H1 (cell line): ENCODE measurements around the gene MTFP1. TPM values are rescaled to one million over a fixed set of nuclear protein-coding genes. Genes with fewer than 3 reads are reported as not detected.

Experiments used
- CTCF ChIA-PET: fragments of 300-600 bp; sonication (Branson Sonifier 250); formaldehyde crosslinking; loops from one replicate; lab custom pipeline; 2021; ENCODE audit not compliant: partially characterized antibody; lab: Charles Lee
- POLR2A ChIA-PET: fragments of 300-600 bp; sonication (Branson Sonifier 250); formaldehyde crosslinking; loops from one replicate; lab custom pipeline; 2021; ENCODE audit warnings: inconsistent platforms; ENCODE audit not compliant: partially characterized antibody; lab: Charles Lee
- DNase-seq, 2 experiments: peaks; one replicate each; pipeline versions ENCODE4 v3.0.0 to v3.0.0-alpha.2; 2010 to 2022; ENCODE audit warnings: low spot score in 2 of 2, low read depth in 1 of 2, mixed read lengths in 1 of 2
- FAIRE-seq: peaks from 2 replicates; lab custom pipeline; 2011; peaks lifted over from hg19 to GRCh38; lab: Jason Lieb, UNC
- H2AFZ ChIP-seq: 2 replicates; pipeline ENCODE4 v1.8.1; 2012; ENCODE audit warnings: low read length, inconsistent platforms
- H2AK5ac ChIP-seq: 2 replicates; pipeline ENCODE4 v1.6.1; 2013; ENCODE audit warnings: low read depth, low read length
- H2BK120ac ChIP-seq: replicated peaks from 2 replicates; pipeline ENCODE3; 2013; ENCODE audit warnings: low read depth, low read length, inconsistent platforms
- H2BK12ac ChIP-seq: 2 replicates; pipeline ENCODE4 v1.6.1; 2013; ENCODE audit warnings: low read depth, low read length
- H2BK15ac ChIP-seq: 2 replicates; pipeline ENCODE4 v1.6.1; 2013; ENCODE audit warnings: low read length
- H2BK20ac ChIP-seq: 2 replicates; pipeline ENCODE4 v1.6.1; 2013; ENCODE audit warnings: low read length
- H2BK5ac ChIP-seq: 2 replicates; pipeline ENCODE4 v1.6.1; 2013; ENCODE audit warnings: low read depth, low read length
- H3K14ac ChIP-seq: 2 replicates; pipeline ENCODE4 v1.6.1; 2013; ENCODE audit warnings: inconsistent platforms; ENCODE audit not compliant: insufficient read length
- H3K18ac ChIP-seq: 2 replicates; pipeline ENCODE4 v1.6.1; 2013; ENCODE audit warnings: low read length; ENCODE audit errors: extremely low read depth
- H3K23ac ChIP-seq: 2 replicates; pipeline ENCODE4 v1.6.1; 2013; ENCODE audit warnings: inconsistent platforms; ENCODE audit not compliant: insufficient read length
- H3K23me2 ChIP-seq: 2 replicates; pipeline ENCODE4 v1.6.1; 2013; ENCODE audit warnings: low read depth, low read length
- H3K27ac ChIP-seq: 2 replicates; pipeline ENCODE4 v1.6.1; 2011; ENCODE audit warnings: low read depth, low read length, inconsistent platforms
- H3K27me3 ChIP-seq, 4 experiments: replicated peaks in 1 of 4; 1 replicate in 1 of 4; 2 replicates in 3 of 4; pipeline versions ENCODE4 v1.6.1 to v1.8.1; 2011 to 2013; ENCODE audit warnings: low read length in 3 of 4, mild to moderate bottlenecking in 3 of 4, inconsistent platforms in 2 of 4, mixed read lengths in 2 of 4, moderate library complexity in 1 of 4; ENCODE audit not compliant: control insufficient read depth in 3 of 4, insufficient read depth in 3 of 4; ENCODE audit errors: extremely low read depth in 1 of 4
- H3K36me3 ChIP-seq, 4 experiments: 2 replicates each; pipeline versions ENCODE4 v1.6.1 to v1.8.1; 2011 to 2013; ENCODE audit warnings: mild to moderate bottlenecking in 4 of 4, low read length in 3 of 4, moderate library complexity in 2 of 4, control low read depth in 1 of 4, inconsistent platforms in 1 of 4; ENCODE audit not compliant: insufficient read depth in 4 of 4, control insufficient read depth in 2 of 4
- H3K4ac ChIP-seq: replicated peaks from 2 replicates; pipeline ENCODE3; 2013; ENCODE audit warnings: low read length, low read depth, mixed read lengths, inconsistent platforms; ENCODE audit not compliant: insufficient read length
- H3K4me1 ChIP-seq, 4 experiments: replicated peaks in 1 of 4; 1 replicate in 1 of 4; 2 replicates in 3 of 4; pipeline versions ENCODE4 v1.6.1 to v1.8.1; 2011 to 2013; ENCODE audit warnings: low read length in 3 of 4, inconsistent platforms in 2 of 4, mixed read lengths in 1 of 4; ENCODE audit not compliant: insufficient read depth in 4 of 4, control insufficient read depth in 3 of 4
- H3K4me2 ChIP-seq, 2 experiments: 2 replicates each; pipeline versions ENCODE4 v1.6.1 to v1.8.1; 2011 to 2013; ENCODE audit warnings: low read depth in 2 of 2, low read length in 2 of 2, control low read depth in 1 of 2, inconsistent platforms in 1 of 2, mild to moderate bottlenecking in 1 of 2; ENCODE audit not compliant: insufficient read depth in 1 of 2
- H3K4me3 ChIP-seq, 4 experiments: fragments of 200-600, 300-600 bp in 1 of 4; sonication (generic), shearing (Covaris generic), sonication (Bioruptor Twin) in 1 of 4; 2 replicates each; pipeline versions ENCODE4 v1.5.1 to v1.8.1; 2011 to 2016; ENCODE audit warnings: low read length in 4 of 4, low read depth in 3 of 4, control low read depth in 2 of 4, inconsistent platforms in 2 of 4, mild to moderate bottlenecking in 2 of 4, mixed read lengths in 1 of 4, moderate library complexity in 1 of 4; ENCODE audit not compliant: insufficient read depth in 2 of 4; ENCODE audit errors: extremely low read depth in 1 of 4
- H3K56ac ChIP-seq: replicated peaks from 2 replicates; pipeline ENCODE3; 2013; ENCODE audit warnings: low read depth, mild to moderate bottlenecking, mixed read lengths, low read length, inconsistent platforms; ENCODE audit not compliant: insufficient read length
- H3K79me1 ChIP-seq: 2 replicates; pipeline ENCODE4 v1.6.1; 2013; ENCODE audit warnings: low read depth, low read length, control low read depth
- H3K79me2 ChIP-seq, 2 experiments: 2 replicates each; pipeline versions ENCODE4 v1.6.1 to v1.8.1; 2012 to 2013; ENCODE audit warnings: low read length in 2 of 2, mild to moderate bottlenecking in 2 of 2, inconsistent platforms in 1 of 2; ENCODE audit not compliant: insufficient read depth in 2 of 2, control insufficient read depth in 1 of 2
- H3K9ac ChIP-seq, 4 experiments: replicated peaks in 1 of 4; 1 replicate in 1 of 4; 2 replicates in 3 of 4; pipeline versions ENCODE4 v1.6.1 to v1.8.1; 2011 to 2013; ENCODE audit warnings: low read depth in 3 of 4, low read length in 3 of 4, control low read depth in 2 of 4, mild to moderate bottlenecking in 2 of 4, moderate library complexity in 2 of 4, inconsistent platforms in 1 of 4; ENCODE audit errors: extremely low read depth in 1 of 4
- H3K9me3 ChIP-seq, 2 experiments: 2 replicates each; pipeline versions ENCODE4 v1.6.1 to v1.8.1; 2012 to 2013; ENCODE audit warnings: mild to moderate bottlenecking in 2 of 2, moderate library complexity in 2 of 2, control low read depth in 1 of 2, inconsistent platforms in 1 of 2, low read depth in 1 of 2, low read length in 1 of 2, mixed read lengths in 1 of 2; ENCODE audit not compliant: insufficient read depth in 2 of 2
- H4K20me1 ChIP-seq, 2 experiments: replicated peaks in 1 of 2; 2 replicates each; pipeline versions ENCODE3 to v1.8.1; 2011 to 2013; ENCODE audit warnings: inconsistent platforms in 2 of 2, low read length in 2 of 2, mild to moderate bottlenecking in 1 of 2; ENCODE audit not compliant: insufficient read depth in 2 of 2, control insufficient read depth in 1 of 2
- H4K5ac ChIP-seq: 2 replicates; pipeline ENCODE4 v1.6.1; 2013; ENCODE audit warnings: low read length, low read depth, mixed read lengths, inconsistent platforms; ENCODE audit not compliant: insufficient read length
- H4K8ac ChIP-seq: 2 replicates; pipeline ENCODE4 v1.8.0; 2013; ENCODE audit warnings: mild to moderate bottlenecking, moderate library complexity, low read length, inconsistent platforms; ENCODE audit not compliant: insufficient read depth; ENCODE audit errors: extremely low read depth
- H4K91ac ChIP-seq: replicated peaks from 2 replicates; pipeline ENCODE3; 2013; ENCODE audit warnings: low read length, mixed read lengths, inconsistent platforms; ENCODE audit not compliant: insufficient read length
- TAF1 ChIP-seq: IDR thresholded peaks from 2 replicates; pipeline ENCODE4 v1.6.1; 2011; ENCODE audit warnings: mild to moderate bottlenecking, low read depth, low read length
- WGBS, 2 experiments: shearing (Covaris generic) in 1 of 2; methylation state at CpG; one replicate each; pipeline versions ENCODE4 v1.1.6 to v1.1.7; 2013 to 2015; ENCODE audit warnings: low lambda C conversion rate in 2 of 2, mixed read lengths in 2 of 2, inconsistent platforms in 1 of 2, low coverage in 1 of 2, missing lambda C conversion rate in 1 of 2; ENCODE audit not compliant: insufficient replicate concordance in 2 of 2, insufficient coverage in 1 of 2, insufficient read length in 1 of 2; ENCODE audit errors: extremely low coverage in 1 of 2, missing lambda C conversion rate in 1 of 2; 5-methylcytosine and 5-hydroxymethylcytosine counted together
- polyA plus RNA-seq, 7 experiments: library from polyadenylated mRNA; depleted of rRNA in 3 of 7; stranded (reverse) in 5 of 7; unstranded in 2 of 7; fragments of >200 nt in 5 of 7; fragments of 200-250 nt in 2 of 7; gene quantifications; 1 replicate in 5 of 7; 2 replicates in 1 of 7; 4 replicates in 1 of 7; pipeline versions ENCODE4 v1.2.1 to v1.2.3, GENCODE V29; 2011 to 2013; ENCODE audit warnings: missing spikeins in 2 of 7, mixed read lengths in 2 of 7
- total RNA-seq: library from RNA; stranded (reverse); fragmentation: NEBNext Ultra II Directional; extraction: Animal tissue kit (Norgen Biotek cat#: 25700); gene quantifications from 2 replicates; pipeline ENCODE4 v1.2.1, GENCODE V29; 2021

Gene MTFP1
- total and polyA plus RNA-seq, 2 of the 8 experiments (the other 6 are each of a cell fraction or from before 2014, with no cell fraction given), result 59.8 to 98.8 TPM

DNA sequence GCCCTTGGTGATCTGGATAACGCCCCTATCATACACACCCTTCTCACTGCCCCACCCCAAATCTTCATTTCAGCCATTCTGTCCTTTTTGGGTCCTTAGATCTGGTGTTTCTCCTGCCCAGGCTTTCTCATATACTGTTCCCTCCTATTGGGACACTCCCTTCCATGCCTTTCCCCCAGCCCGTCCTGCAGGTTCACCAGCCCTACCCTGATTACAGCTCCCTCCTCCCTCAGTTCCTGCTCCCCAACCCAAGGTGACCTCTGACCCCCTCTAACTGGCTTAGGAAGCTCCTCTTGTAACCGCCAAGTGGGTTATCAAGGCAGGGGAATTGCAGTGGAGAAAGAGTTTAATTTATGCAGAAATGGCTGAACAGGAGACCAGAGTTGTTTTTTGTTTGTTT lies 13.0 kb downstream of the MTFP1 start:
- no peak overlapping the region for H4K8ac ChIP-seq
- H3K79me1 ChIP-seq, result no peaks in the 10 kb centered on the region
- H2BK5ac ChIP-seq, result no peak overlapping the region
- H3K79me2 ChIP-seq, result no peaks in the 10 kb centered on the region
- H4K20me1 ChIP-seq, result no peaks in the 10 kb centered on the region
- H3K14ac ChIP-seq, result no peak overlapping the region
- no peaks in the 10 kb centered on the region; a peak in 1 of 7 replicates for H3K4me1 ChIP-seq
- no peak for TF ChIP-seq TAF1
- no peak overlapping the region for H2AK5ac ChIP-seq
- no peak overlapping the region for H3K4me2 ChIP-seq
- no peak for FAIRE-seq
- no peak overlapping the region for H4K91ac ChIP-seq
- no peak overlapping the region for H2BK20ac ChIP-seq
- peaks cover 0 to 6% of the 10 kb centered on the region in 2 experiments; a peak in 1 of 4 replicates for H3K9me3 ChIP-seq
- H3K4me3 ChIP-seq, result no peak overlapping the region
- H3K4ac ChIP-seq, result no peak overlapping the region
- ChIA-PET POLR2A (interaction anchor here (1.2 to 1.6 kb wide), 2 partner anchors 13 to 361 kb away, joined by 3 read pairs; no protein-coding TSS in a partner anchor), CTCF (no interaction called here)
- no peak overlapping the region for H3K56ac ChIP-seq
- H3K18ac ChIP-seq, result no peak overlapping the region
- WGBS, 2 experiments, result 83% methylated on average over 3 of the region's 3 CpGs; no CpG with 5 or more reads in 1 of the 2 experiments
- no peaks in the 10 kb centered on the region for H3K36me3 ChIP-seq
- H2BK15ac ChIP-seq, result no peak overlapping the region
- H4K5ac ChIP-seq, result no peak overlapping the region
- no peak overlapping the region for H2AFZ ChIP-seq
- H3K9ac ChIP-seq, result no peak overlapping the region
- no peaks in the 10 kb centered on the region for H3K27me3 ChIP-seq
- H3K23ac ChIP-seq, result no peak overlapping the region
- no peak for DNase-seq
- H2BK12ac ChIP-seq, result no peak overlapping the region
- no peak overlapping the region for H2BK120ac ChIP-seq
- H3K23me2 ChIP-seq, result no peaks in the 10 kb centered on the region
- H3K27ac ChIP-seq, result no peak overlapping the region
